Dedifferentiated amniotic fluid mesenchymal stem cell (primary cell): ENCODE measurements around the gene USP9X.
"Not testable (repeated sequence)": the region's sequence is repeated elsewhere in the genome, so short reads cannot be mapped to it uniquely, and the experiment has no call there.

Experiments used
- DNase-seq: peaks from one replicate; pipeline ENCODE4 v3.0.0-alpha.2; 2016; ENCODE audit errors: extremely low spot score

The USP9X gene

DNA sequence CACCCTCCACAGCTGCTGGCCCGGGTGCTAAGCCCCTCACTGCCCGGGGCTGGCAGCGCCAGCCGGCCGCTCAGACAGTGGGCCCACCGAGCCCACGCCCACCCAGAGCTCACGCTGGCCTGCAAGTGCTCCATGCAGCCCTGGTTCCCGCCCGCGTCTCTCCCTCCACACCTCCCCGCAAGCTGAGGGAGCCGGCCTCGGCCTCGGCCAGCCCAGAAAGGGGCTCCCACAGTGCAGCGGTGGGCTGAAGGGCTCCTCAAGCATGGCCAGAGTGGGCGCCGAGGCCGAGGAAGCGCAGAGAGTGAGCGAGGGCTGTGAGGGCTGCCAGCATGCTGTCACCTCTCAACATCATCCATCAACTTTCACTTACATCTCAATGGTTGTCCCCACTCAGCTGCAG lies 200.7 kb downstream of the USP9X start:
- DNase-seq = not testable (repeated sequence)
